ENCODE measurements around the gene SSTR1.
"Not testable (repeated sequence)": the region's sequence is repeated elsewhere in the genome, so short reads cannot be mapped to it uniquely, and the experiment has no call there.

The SSTR1 gene

DNA sequence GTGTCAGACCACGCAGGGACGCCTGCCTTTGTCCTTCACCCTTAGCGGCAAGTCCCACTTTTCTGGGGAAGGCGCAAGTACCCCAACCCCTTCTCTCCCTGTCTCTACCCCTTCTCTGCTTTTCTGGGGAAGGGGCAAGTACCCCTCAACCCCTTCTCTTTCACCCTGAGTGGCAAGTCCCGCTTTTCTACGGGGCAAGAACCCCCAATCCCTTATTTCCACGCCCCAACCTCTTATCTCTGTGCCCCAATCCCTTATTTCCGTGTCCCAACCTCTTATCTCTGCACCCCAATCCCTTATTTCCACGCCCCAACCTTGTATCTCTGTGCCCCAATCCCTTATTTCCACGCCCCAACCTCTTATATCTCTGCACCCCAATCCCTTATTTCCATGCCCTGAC, 16.2 kb upstream of the SSTR1 start:
- H3K9me3 ChIP-seq (ENCODE audit: low read length); H3K27me3 ChIP-seq (ENCODE audit: insufficient read depth, low read length); H3K36me3 ChIP-seq (ENCODE audit: insufficient read depth, low read length); H3K4me1 ChIP-seq (ENCODE audit: insufficient read depth, low read length); H2AFZ ChIP-seq (ENCODE audit: low read depth, low read length); H3K4me3 ChIP-seq (ENCODE audit: low read length): not testable (repeated sequence)

GRCh38 chr14:38197001-38197783, 10.5 kb upstream of the SSTR1 start:
- Histone ChIP-seq H3K27me3 (ENCODE audit: insufficient read depth, low read length) (no peaks in the 10 kb centered on the region), H3K4me1 (ENCODE audit: insufficient read depth, low read length) (no peaks in the 10 kb centered on the region), H3K4me3 (ENCODE audit: low read length) (no peak overlapping the region), H2AFZ (ENCODE audit: low read depth, low read length) (no peak overlapping the region), H3K36me3 (ENCODE audit: insufficient read depth, low read length) (no peaks in the 10 kb centered on the region), H3K9me3 (ENCODE audit: low read length) (no peaks in the 10 kb centered on the region)

GRCh38 chr14:38197784-38198335, 9.8 kb upstream of the SSTR1 start:
- Histone ChIP-seq H3K4me1 (ENCODE audit: insufficient read depth, low read length) (no peaks in the 10 kb centered on the region), H3K9me3 (ENCODE audit: low read length) (no peaks in the 10 kb centered on the region), H3K4me3 (ENCODE audit: low read length) (no peak overlapping the region), H2AFZ (ENCODE audit: low read depth, low read length) (no peak overlapping the region), H3K36me3 (ENCODE audit: insufficient read depth, low read length) (no peaks in the 10 kb centered on the region), H3K27me3 (ENCODE audit: insufficient read depth, low read length) (no peaks in the 10 kb centered on the region)

DNA sequence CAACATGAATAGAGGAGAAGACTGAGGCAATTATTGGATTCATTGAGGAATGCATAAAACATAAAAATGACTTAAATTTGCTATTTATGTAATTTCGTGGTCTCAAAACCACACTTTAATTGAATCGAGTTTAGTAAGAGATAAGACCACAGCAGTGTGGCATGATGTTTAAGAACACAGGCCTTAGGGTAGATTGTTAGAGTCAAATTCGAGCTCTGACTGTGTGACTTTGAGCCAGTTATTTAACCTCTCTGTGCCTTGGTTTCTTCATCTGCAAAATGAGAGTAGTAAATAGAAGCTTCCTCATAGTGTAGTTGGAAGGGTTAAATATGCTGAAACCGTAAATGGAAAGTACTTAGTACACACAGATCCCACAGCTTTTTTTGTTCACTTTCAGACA, 9.3 kb upstream of the SSTR1 start:
- H3K27me3 ChIP-seq (ENCODE audit: insufficient read depth, low read length) = no peaks in the 10 kb centered on the region
- no peak overlapping the region for H2AFZ ChIP-seq (ENCODE audit: low read depth, low read length)
- no peaks in the 10 kb centered on the region for H3K9me3 ChIP-seq (ENCODE audit: low read length)
- H3K36me3 ChIP-seq (ENCODE audit: insufficient read depth, low read length) = no peaks in the 10 kb centered on the region
- H3K4me1 ChIP-seq (ENCODE audit: insufficient read depth, low read length) = no peaks in the 10 kb centered on the region
- H3K4me3 ChIP-seq (ENCODE audit: low read length) = no peak overlapping the region

DNA sequence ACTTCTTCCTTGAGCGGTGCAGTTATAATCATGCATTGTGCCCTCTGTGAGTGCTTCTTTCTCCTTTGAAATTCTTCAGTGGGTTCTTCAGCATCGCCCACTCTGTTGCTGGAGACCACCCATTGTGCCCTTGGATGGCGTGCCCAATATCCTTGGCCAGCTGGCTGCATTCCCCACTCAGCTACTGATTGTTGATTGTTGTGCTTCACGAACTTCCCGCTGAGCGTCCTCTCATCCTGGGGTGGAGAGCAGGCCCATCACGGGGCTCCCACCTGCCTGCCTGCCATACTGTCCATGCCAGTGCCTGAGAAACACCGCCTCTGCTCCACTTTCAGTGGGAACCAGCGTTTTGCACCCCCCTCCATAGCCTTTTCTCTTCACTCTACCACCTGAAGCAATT, 8.6 kb upstream of the SSTR1 start:
- Histone ChIP-seq H3K27me3 (ENCODE audit: insufficient read depth, low read length) (no peaks in the 10 kb centered on the region), H3K4me1 (ENCODE audit: insufficient read depth, low read length) (no peaks in the 10 kb centered on the region), H3K36me3 (ENCODE audit: insufficient read depth, low read length) (no peaks in the 10 kb centered on the region), H3K4me3 (ENCODE audit: low read length) (no peak overlapping the region), H2AFZ (ENCODE audit: low read depth, low read length) (no peak overlapping the region), H3K9me3 (ENCODE audit: low read length) (no peaks in the 10 kb centered on the region)

DNA sequence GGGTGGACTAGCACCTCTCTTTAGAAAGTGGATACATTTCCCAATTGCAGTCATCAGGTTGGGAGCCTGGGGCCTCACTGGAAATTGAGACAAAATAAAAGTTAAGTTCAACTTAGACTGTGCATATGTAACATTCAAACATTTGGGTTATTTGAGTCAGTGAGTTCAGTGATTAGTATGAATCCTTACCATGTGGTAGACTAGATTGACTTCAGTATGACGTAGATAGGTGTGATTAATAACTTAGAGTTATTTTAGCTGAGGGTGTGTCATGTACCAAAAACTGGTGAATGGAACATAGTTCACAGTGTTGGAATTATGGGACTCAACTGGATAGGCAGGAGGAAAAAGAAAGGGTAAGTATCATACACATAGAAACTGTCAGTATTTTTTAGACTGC, 8.0 kb upstream of the SSTR1 start:
- Histone ChIP-seq H3K4me1 (ENCODE audit: insufficient read depth, low read length) (no peaks in the 10 kb centered on the region), H3K9me3 (ENCODE audit: low read length) (no peaks in the 10 kb centered on the region), H3K36me3 (ENCODE audit: insufficient read depth, low read length) (no peaks in the 10 kb centered on the region)

GRCh38 chr14:38201137-38201828, 6.4 kb upstream of the SSTR1 start:
- H3K27me3 ChIP-seq (ENCODE audit: insufficient read depth, low read length) = no peaks in the 10 kb centered on the region
- no peaks in the 10 kb centered on the region for H3K4me1 ChIP-seq (ENCODE audit: insufficient read depth, low read length)
- no peaks in the 10 kb centered on the region for H3K36me3 ChIP-seq (ENCODE audit: insufficient read depth, low read length)
- no peak overlapping the region for H2AFZ ChIP-seq (ENCODE audit: low read depth, low read length)
- H3K4me3 ChIP-seq (ENCODE audit: low read length) = no peak overlapping the region
- no peaks in the 10 kb centered on the region for H3K9me3 ChIP-seq (ENCODE audit: low read length)

More for the DNA sequence above, 8.0 kb upstream of the SSTR1 start:
- Histone ChIP-seq H3K4me3 (ENCODE audit: low read length) (no peak overlapping the region), H3K27me3 (ENCODE audit: insufficient read depth, low read length) (no peaks in the 10 kb centered on the region), H2AFZ (ENCODE audit: low read depth, low read length) (no peak overlapping the region)

GRCh38 chr14:38202444-38203191, 5.1 kb upstream of the SSTR1 start:
- no peaks in the 10 kb centered on the region for H3K4me1 ChIP-seq (ENCODE audit: insufficient read depth, low read length)
- H3K4me3 ChIP-seq (ENCODE audit: low read length) = no peak overlapping the region
- H3K9me3 ChIP-seq (ENCODE audit: low read length) = peaks cover 2% of the 10 kb centered on the region
- no peaks in the 10 kb centered on the region for H3K36me3 ChIP-seq (ENCODE audit: insufficient read depth, low read length)
- no peak overlapping the region for H2AFZ ChIP-seq (ENCODE audit: low read depth, low read length)
- H3K27me3 ChIP-seq (ENCODE audit: insufficient read depth, low read length) = peaks cover 10% of the 10 kb centered on the region

GRCh38 chr14:38203929-38204718, 3.6 kb upstream of the SSTR1 start:
- peaks cover 25% of the 10 kb centered on the region for H3K27me3 ChIP-seq (ENCODE audit: insufficient read depth, low read length)
- H2AFZ ChIP-seq (ENCODE audit: low read depth, low read length) = no peak overlapping the region
- no peak overlapping the region for H3K4me3 ChIP-seq (ENCODE audit: low read length)
- no peaks in the 10 kb centered on the region for H3K4me1 ChIP-seq (ENCODE audit: insufficient read depth, low read length)
- H3K36me3 ChIP-seq (ENCODE audit: insufficient read depth, low read length) = no peaks in the 10 kb centered on the region
- peaks cover 2% of the 10 kb centered on the region for H3K9me3 ChIP-seq (ENCODE audit: low read length)

DNA sequence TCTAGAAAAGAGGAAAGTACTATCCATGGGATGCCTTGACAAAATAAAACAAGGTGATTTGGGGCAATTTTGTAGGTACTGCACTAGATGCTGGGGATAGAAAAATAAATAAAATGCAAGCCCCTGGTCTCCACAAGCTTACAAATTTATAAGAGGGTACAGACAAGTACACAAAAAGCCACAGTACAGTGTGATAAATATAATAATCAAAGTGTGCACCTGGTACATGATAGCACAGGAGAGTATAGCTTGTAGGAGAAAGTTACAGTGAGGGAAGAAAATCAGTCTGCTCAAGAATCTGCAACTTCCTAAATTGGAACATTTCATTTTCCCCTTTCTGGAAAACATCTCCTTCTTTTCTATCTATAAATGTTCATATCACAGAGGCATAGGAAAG, 3.0 kb upstream of the SSTR1 start:
- Histone ChIP-seq H3K27me3 (ENCODE audit: insufficient read depth, low read length) (peaks cover 31% of the 10 kb centered on the region), H3K9me3 (ENCODE audit: low read length) (peaks cover 2% of the 10 kb centered on the region), H3K4me1 (ENCODE audit: insufficient read depth, low read length) (no peaks in the 10 kb centered on the region), H3K4me3 (ENCODE audit: low read length) (no peak overlapping the region), H3K36me3 (ENCODE audit: insufficient read depth, low read length) (no peaks in the 10 kb centered on the region), H2AFZ (ENCODE audit: low read depth, low read length) (no peak overlapping the region)

DNA sequence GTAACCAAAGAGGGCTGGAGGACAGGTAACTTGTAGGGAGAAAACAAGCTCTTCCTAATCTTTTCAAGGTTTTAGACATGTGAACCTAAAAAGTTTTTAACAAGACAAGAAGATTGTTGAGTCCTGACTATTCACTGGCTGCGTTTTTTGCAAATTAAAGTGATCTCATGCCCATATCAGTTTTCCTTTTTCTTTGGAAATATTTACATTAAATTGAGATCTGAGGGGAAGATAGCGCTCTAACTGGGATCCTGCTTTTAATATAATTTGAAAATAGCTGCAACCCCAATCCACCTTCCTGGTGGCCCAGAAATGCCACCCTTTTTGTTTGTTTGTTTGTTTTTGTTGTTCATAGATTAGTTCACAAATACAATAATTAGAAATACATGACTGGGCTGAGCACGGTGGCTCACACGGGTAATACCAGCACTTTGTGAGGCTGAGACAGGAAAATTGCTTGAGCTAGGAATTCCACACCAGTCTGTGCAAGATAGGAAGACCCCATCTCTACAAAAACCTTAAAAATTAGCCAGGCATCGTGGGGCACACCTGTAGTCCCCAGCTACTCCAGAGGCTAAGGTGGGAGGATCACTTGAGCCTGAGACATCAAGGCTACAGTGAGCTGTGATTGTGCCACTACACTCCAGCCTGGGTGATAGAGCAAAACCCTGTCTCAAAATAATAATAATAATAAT, 2.4 kb upstream of the SSTR1 start:
- Histone ChIP-seq H2AFZ (ENCODE audit: low read depth, low read length) (no peak overlapping the region), H3K4me1 (ENCODE audit: insufficient read depth, low read length) (no peaks in the 10 kb centered on the region), H3K9me3 (ENCODE audit: low read length) (peaks cover 2% of the 10 kb centered on the region), H3K4me3 (ENCODE audit: low read length) (no peak overlapping the region), H3K36me3 (ENCODE audit: insufficient read depth, low read length) (no peaks in the 10 kb centered on the region), H3K27me3 (ENCODE audit: insufficient read depth, low read length) (peaks cover 36% of the 10 kb centered on the region)

GRCh38 chr14:38205949-38206665, 1.6 kb upstream of the SSTR1 start:
- Histone ChIP-seq H3K27me3 (ENCODE audit: insufficient read depth, low read length) (peaks cover 43% of the 10 kb centered on the region), H3K9me3 (ENCODE audit: low read length) (peaks cover 2% of the 10 kb centered on the region), H3K4me3 (ENCODE audit: low read length) (no peak overlapping the region), H2AFZ (ENCODE audit: low read depth, low read length) (no peak overlapping the region), H3K36me3 (ENCODE audit: insufficient read depth, low read length) (no peaks in the 10 kb centered on the region), H3K4me1 (ENCODE audit: insufficient read depth, low read length) (no peaks in the 10 kb centered on the region)

All from neuron (in vitro differentiated cells).